ENCODE results near the gene CFAP57. TPM values are rescaled to one million over a fixed set of nuclear protein-coding genes. Genes with fewer than 3 reads are reported as not detected.

The CFAP57 gene
- 0.24 TPM in 1 of 2 replicates, not detected in the other for total RNA-seq
- long read RNA-seq = 0 reads

DNA sequence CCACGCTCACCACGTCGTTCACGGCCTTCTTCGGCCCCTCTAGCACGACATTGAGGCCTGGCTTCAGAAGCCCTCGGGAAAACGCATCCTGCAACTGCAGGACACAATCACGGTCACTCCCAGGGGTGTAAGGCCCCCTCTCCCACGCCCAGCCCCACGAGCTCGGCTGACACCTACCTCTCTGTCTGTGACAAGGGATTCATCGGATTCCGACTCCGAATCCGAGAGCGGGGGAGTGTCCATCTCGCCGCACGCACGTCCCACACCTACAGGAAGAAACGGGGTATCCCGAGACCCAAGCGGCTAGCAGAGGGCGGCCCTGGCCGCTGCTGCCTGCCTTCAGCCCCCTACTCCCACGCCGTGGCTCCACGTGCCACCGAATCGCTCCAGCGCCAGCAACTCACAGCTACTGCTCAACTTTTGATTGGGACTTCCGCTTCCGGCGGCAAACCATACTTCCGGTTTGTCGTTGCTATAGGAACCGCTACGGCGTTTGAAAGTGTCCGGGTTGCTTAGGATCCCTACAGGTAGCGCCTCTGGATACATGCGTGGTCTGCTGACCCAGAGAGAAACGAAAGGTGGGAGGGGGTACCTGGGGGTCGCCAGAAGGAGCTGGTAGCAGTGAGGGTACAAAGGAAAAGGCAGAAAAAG is at the start of gene CFAP57, which contains the start of gene EBNA1BP2:
Gene CFAP57 (plus strand): TSS at position 455 of the 651 bp plus-strand sequence. CDS start 424 bp downstream, outside the sequence.
Gene EBNA1BP2 (minus strand): TSS at position 415 of the 651 bp plus-strand sequence. CDS start 172 bp downstream, at position 243.
- peak within 1 kb of the TSS; percentile 90 for H3K27ac Mint-ChIP-seq (ENCODE audit: unreplicated experiment)
- peak; percentile 95 for DNase-seq (ENCODE audit: extremely low spot score, unreplicated experiment)
- TF ChIP-seq, protein P1, sequence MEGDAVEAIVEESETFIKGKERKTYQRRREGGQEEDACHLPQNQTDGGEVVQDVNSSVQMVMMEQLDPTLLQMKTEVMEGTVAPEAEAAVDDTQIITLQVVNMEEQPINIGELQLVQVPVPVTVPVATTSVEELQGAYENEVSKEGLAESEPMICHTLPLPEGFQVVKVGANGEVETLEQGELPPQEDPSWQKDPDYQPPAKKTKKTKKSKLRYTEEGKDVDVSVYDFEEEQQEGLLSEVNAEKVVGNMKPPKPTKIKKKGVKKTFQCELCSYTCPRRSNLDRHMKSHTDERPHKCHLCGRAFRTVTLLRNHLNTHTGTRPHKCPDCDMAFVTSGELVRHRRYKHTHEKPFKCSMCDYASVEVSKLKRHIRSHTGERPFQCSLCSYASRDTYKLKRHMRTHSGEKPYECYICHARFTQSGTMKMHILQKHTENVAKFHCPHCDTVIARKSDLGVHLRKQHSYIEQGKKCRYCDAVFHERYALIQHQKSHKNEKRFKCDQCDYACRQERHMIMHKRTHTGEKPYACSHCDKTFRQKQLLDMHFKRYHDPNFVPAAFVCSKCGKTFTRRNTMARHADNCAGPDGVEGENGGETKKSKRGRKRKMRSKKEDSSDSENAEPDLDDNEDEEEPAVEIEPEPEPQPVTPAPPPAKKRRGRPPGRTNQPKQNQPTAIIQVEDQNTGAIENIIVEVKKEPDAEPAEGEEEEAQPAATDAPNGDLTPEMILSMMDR (IDR thresholded peaks at IDR 0.05) = no peak
- no peaks in the 10 kb centered on the region for H3K9me3 Mint-ChIP-seq (ENCODE audit: unreplicated experiment)
- peak within 1 kb of the TSS; percentile 97 for H3K4me3 Mint-ChIP-seq (ENCODE audit: unreplicated experiment)
- H3K4me1 Mint-ChIP-seq (ENCODE audit: unreplicated experiment) = peaks cover 21% of the 10 kb centered on the region
- H3K27me3 Mint-ChIP-seq (ENCODE audit: unreplicated experiment) = peaks cover 3% of the 10 kb centered on the region
- peaks cover 28% of the 10 kb centered on the region for H3K36me3 Mint-ChIP-seq (ENCODE audit: unreplicated experiment)

DNA sequence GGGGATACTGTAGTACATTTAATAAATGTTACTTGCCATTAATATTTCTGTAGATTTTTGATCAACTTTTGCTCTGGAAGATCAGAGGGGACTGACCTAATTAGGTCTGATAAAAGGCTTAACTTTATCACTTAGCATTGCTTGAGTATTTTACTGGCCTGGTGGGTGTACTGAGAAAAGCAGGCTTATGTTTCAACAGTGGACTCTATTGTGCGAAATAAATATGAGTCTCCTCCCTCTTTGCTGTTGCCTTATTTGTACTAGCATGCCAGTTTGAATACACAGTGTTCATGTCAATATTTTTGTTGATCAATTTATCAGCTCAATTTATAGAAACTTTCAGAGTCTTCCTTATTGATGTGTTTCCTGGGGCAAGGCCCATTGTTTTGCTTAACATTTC is 49.1 kb upstream of the CFAP57 start:
- TF ChIP-seq, protein P1 (IDR thresholded peaks at IDR 0.05) = no peak
- H3K27ac Mint-ChIP-seq (ENCODE audit: unreplicated experiment) = no peak overlapping the region
- no peaks in the 10 kb centered on the region for H3K27me3 Mint-ChIP-seq (ENCODE audit: unreplicated experiment)
- no peak for DNase-seq (ENCODE audit: extremely low spot score, unreplicated experiment)
- no peak overlapping the region for H3K4me3 Mint-ChIP-seq (ENCODE audit: unreplicated experiment)
- H3K4me1 Mint-ChIP-seq (ENCODE audit: unreplicated experiment) = peaks cover 21% of the 10 kb centered on the region
- H3K9me3 Mint-ChIP-seq (ENCODE audit: unreplicated experiment) = peaks cover 11% of the 10 kb centered on the region
- H3K36me3 Mint-ChIP-seq (ENCODE audit: unreplicated experiment) = peaks cover 16% of the 10 kb centered on the region

DNA sequence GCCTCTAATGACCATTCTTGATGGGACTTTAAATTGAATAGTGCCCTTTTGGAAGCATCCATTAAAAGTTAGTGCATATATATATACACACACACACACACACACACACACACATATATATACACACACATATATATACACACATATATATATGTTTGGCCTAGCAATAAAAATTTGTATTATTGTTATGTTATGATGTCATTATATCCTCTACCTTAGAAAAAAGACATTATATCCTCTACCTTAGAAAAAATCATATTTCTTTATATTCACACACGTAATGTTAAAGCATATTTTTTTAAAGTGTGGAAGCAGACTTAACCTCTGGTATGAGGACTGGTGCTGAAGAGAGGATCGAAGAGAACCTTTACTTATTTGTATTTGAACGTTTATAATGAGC is 43.3 kb upstream of the CFAP57 start:
- TF ChIP-seq, protein P1 (IDR thresholded peaks at IDR 0.05) = no peak
- no peak for DNase-seq (ENCODE audit: extremely low spot score, unreplicated experiment)
- Mint-ChIP-seq H3K4me1 (ENCODE audit: unreplicated experiment) (peaks cover 5% of the 10 kb centered on the region), H3K27ac (ENCODE audit: unreplicated experiment) (no peak overlapping the region), H3K4me3 (ENCODE audit: unreplicated experiment) (no peak overlapping the region), H3K27me3 (ENCODE audit: unreplicated experiment) (no peaks in the 10 kb centered on the region), H3K9me3 (ENCODE audit: unreplicated experiment) (peaks cover 3% of the 10 kb centered on the region), H3K36me3 (ENCODE audit: unreplicated experiment) (peaks cover 16% of the 10 kb centered on the region)

DNA sequence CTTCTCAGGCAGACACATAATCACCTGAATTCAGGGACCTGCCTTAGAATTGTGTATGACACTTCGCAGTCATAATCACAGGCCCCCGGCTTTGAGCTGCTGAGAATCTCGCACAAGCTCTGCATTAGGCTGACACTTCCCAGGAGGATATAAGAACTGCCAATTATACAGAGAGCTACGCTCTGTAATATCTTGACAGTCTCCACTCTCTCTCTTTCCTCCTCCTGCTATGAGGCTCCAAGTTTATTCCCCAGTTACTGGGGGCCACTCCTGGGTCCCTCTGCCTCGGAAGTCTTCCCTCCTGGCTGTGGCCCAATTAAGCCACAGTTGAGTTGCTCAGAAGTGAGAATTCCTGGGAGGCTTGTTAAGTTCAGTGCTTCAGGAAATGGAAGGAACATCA is 42.7 kb upstream of the CFAP57 start:
- TF ChIP-seq, protein P1 (IDR thresholded peaks at IDR 0.05) = no peak

DNA sequence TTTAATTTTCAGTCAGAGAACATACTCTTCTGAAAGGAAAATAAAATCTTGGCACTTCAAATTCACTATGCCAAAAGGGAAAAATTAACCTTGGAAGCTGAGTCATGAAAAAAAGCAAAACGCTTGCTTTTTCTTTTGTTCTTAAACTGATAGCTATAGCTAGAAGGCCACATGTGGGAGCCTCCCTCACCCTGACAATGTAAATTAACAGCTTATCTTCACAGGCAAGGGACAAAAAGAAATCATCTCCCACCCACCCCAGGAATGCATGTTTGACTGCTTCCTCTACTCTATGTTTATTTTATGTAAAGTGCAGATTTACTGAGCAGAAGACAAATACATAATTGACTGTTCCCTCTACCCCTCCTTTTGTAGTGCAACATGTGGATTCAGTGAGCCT is 38.1 kb upstream of the CFAP57 start:
- TF ChIP-seq, protein P1 (IDR thresholded peaks at IDR 0.05) = no peak
- no peak for DNase-seq (ENCODE audit: extremely low spot score, unreplicated experiment)
- H3K27me3 Mint-ChIP-seq (ENCODE audit: unreplicated experiment) = no peaks in the 10 kb centered on the region
- H3K27ac Mint-ChIP-seq (ENCODE audit: unreplicated experiment) = peak overlapping the region; percentile 79
- peaks cover 16% of the 10 kb centered on the region for H3K4me1 Mint-ChIP-seq (ENCODE audit: unreplicated experiment)
- H3K4me3 Mint-ChIP-seq (ENCODE audit: unreplicated experiment) = peak overlapping the region; percentile 38
- H3K9me3 Mint-ChIP-seq (ENCODE audit: unreplicated experiment) = peaks cover 10% of the 10 kb centered on the region
- peaks cover 15% of the 10 kb centered on the region for H3K36me3 Mint-ChIP-seq (ENCODE audit: unreplicated experiment)

More for the DNA sequence above, 42.7 kb upstream of the CFAP57 start:
- no peak overlapping the region for H3K27ac Mint-ChIP-seq (ENCODE audit: unreplicated experiment)
- peaks cover 11% of the 10 kb centered on the region for H3K4me1 Mint-ChIP-seq (ENCODE audit: unreplicated experiment)
- H3K36me3 Mint-ChIP-seq (ENCODE audit: unreplicated experiment) = peaks cover 19% of the 10 kb centered on the region
- H3K4me3 Mint-ChIP-seq (ENCODE audit: unreplicated experiment) = no peak overlapping the region
- no peak for DNase-seq (ENCODE audit: extremely low spot score, unreplicated experiment)
- no peaks in the 10 kb centered on the region for H3K27me3 Mint-ChIP-seq (ENCODE audit: unreplicated experiment)
- peaks cover 7% of the 10 kb centered on the region for H3K9me3 Mint-ChIP-seq (ENCODE audit: unreplicated experiment)

Measured in osteocyte (in vitro differentiated cells).